SK-N-DZ (cell line): ENCODE measurements around the gene BCAS2.
A peak's percentile ranks its signal among the peaks of the same experiment; 100 is the strongest.

Experiments used
- DNase-seq: peaks from one replicate; pipeline ENCODE4 v3.0.0-alpha.2; 2015; ENCODE audit warnings: low spot score

The BCAS2 gene

DNA sequence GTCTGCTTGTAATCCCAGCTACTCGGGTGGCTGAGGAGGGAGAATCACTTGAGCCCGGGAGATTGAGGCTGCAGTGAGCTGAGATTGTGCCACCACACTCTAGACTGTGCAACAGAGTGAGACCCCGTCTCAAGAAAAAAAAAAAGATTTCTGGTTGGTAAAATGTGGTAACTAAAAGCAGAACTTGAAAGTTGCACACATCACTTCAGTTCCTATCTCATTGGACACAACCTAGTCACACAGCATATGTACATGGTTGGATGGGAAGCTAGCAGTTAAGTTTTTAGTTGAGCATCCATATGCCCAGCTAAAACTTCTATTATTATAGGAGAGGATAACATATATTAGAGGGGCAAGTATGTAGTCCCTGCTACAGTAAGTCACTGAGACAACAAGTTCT lies 22.1 kb downstream of the BCAS2 start:
- DNase-seq: no peak

DNA sequence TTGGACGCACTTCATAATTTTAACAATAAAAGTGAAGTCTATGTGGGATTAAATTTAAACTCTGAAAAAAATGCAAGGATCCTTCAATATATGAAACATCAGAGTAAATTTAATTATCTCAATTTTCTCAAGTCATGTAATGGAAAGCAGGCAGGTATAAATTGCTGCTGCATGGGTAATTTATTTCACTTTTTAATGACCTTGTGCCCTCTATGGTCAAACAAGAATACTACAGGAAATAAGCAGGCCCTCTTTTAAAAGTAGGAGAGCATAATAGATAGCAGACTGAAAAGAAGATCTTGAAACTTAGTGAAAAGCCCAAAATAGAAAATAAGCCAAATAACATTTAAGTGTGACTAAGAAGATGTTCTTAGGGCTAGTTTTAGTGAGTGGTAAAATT lies 22.9 kb downstream of the BCAS2 start:
- DNase-seq: peak; percentile 21

DNA sequence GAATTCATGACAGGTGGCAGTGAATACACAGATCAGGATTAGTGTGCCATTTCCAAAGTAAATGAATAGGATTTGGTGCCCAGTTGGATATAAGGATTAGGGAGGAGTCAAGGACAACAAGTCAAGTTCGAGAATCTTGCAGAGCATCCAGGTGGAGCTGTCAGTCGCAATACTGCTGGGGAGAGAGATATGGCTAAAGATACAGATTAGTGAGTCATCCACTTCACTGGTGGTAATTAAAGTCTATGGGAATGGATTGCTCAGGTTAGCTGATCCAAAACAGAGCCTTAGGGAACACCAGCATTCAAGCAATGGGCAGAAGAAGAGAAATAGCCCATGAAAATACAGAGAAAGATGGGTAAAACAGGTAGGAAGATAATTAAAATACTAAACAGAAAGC lies 26.8 kb downstream of the BCAS2 start:
- no peak for DNase-seq

GRCh38 chr1:114552106-114552639 lies 29.2 kb downstream of the BCAS2 start:
- no peak for DNase-seq

DNA sequence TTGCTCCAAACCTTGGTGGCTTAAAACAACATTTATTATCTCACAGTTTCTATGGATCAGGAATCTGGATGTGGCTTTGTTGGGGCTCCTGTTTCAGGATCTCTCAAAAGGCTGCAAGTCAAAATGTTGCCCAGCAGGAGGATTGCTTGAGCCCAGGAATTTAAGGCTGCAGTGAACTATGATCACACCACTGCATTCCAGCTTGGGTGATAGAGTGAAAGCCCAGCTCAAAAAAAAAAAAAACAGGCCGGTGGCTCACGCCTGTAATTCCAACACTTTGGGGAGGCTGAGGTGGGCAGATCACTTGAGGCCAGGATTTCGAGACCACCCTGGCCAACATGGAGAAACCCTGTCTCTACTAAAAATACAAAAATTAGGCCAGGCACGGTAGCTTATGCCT lies 30.0 kb downstream of the BCAS2 start:
- DNase-seq: no peak

- no peak for DNase-seq
These were observed 31.1 kb downstream of the BCAS2 start for GRCh38 chr1:114550336-114550735.

- no peak for DNase-seq
These were observed 32.3 kb downstream of the BCAS2 start for GRCh38 chr1:114549137-114549536.

GRCh38 chr1:114547076-114547475 lies 34.3 kb downstream of the BCAS2 start:
- no peak for DNase-seq

DNA sequence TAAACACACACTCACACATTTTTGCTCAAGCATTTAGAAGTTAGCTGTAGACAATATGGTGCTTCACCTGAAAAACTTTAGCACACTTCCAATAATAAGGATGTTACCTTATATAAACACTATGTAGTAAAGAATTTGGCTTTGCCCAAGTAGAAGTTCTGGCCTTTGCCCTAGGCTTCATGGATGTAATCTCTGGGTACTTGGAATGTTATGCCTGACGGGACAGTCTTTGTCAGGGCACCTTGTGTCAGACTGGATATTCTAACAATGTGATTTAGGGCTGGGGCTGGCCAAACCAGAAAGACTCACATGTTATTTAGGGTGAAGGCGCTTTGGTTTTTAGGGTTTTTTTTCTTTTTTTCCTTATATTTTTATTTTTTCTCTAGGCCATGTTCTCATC lies 35.6 kb downstream of the BCAS2 start:
- DNase-seq: no peak

- DNase-seq: no peak
These were observed 36.1 kb downstream of the BCAS2 start for GRCh38 chr1:114545315-114545714.

GRCh38 chr1:114540821-114541220 lies 40.6 kb downstream of the BCAS2 start:
- DNase-seq: no peak

- DNase-seq: no peak
These were observed 41.1 kb downstream of the BCAS2 start for GRCh38 chr1:114540272-114540671.

DNA sequence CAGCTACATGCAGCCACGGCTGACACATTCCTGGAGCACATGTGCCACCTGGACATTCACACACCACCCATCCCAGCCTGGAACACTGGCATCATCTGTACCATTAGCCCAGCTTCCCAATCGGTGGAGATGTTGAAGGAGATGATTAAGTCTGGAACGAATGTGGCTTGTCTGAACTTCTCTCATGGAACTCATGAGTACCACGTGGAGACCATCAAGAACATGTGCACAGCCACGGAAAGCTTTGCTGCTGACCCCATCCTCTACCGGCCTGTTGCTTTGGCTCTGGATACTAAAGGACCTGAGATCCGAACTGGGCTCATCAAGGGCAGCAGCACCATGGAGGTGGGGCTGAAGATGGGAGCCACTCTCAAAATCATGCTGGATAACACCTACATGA lies 45.4 kb downstream of the BCAS2 start:
- no peak for DNase-seq

DNA sequence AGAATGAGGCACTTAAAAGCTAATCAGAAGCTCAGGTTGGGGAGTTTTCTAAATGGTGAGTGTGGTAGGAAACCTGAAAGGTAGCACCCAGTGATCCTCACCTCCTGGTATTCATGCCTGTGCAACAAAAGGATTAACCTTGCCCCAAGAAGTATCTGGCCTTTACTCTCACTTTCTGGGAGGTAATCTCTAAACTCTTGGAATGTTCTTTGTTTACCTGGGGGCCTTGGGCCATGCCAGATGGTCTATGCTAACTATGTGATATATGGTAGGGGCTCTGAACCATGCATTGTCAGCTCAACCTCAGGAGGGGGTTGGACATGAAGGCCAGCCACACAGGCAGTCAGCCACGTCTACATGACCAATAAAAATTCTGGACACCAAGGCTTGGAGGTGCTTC lies 46.0 kb downstream of the BCAS2 start:
- DNase-seq: no peak

GRCh38 chr1:114531094-114531493 lies 50.3 kb downstream of the BCAS2 start:
- no peak for DNase-seq

GRCh38 chr1:114530224-114530623 lies 51.2 kb downstream of the BCAS2 start:
- no peak for DNase-seq

- DNase-seq: no peak
These were observed 56.5 kb downstream of the BCAS2 start for GRCh38 chr1:114524944-114525343.

DNA sequence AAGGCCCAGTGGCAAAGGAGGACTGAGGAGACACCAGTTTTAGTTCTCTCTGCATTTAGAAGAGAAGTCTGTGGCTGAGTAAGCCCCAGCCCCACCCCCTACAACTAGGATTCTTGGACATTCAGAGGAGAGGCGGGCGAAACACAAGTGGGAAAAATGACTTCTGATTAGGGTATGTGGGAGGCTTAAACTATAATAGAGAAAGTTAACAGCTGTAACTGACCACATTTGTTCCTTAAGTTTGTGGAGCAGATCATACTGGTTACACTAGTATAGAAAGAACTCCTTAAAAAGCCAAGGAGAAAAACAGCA lies 59.2 kb downstream of the BCAS2 start:
- no peak for DNase-seq

DNA sequence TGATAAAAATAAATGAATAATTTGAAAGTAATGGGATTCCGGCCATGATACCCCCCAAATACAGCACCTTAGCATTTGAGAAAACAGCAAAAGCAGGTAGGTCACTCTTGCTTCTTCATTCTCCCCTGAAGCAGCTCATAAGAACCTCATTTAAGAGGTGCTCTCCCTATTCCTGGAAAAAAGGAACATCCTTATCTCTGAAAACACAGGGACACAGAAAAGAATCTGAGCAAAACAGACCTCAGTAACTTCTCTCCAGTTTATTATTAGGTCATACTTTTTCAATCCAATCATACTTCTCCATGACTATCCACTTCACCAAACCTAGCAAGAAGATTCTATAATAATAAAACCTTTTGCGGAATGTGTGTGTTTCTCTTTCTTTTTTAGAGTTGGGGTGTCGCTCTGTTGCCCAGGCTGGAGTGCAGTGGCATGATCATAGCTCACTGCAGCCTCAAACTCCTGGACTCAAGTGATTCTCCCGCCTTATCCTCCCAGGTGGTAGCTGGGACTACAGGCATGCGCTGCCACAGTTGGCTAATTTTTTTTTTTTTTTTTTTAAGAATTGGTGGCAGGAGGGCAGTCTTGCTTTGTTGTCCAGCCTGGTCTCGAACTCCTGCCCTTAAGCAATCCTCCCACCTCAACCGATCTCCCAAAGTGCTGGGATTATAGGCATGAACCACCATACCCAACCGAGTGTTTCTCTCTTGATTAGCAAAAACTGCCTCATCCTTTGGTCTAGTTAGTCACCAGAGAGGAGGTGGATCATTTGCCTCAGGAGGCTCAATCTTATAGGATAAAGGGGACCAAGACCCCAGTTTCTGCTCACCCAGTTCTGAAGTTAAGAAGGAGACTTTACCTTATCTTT lies 59.8 kb downstream of the BCAS2 start:
- DNase-seq: no peak
